Activated CD4-positive, alpha-beta T cell treated with anti-CD3 and anti-CD28 coated beads for 24 hours (primary cell): ENCODE results near the gene PTPN5.

Source experiments
- DNase-seq, 2 donors: peaks; one replicate each; pipeline ENCODE4 v3.0.0-alpha.2; 2020; ENCODE audit warnings: low read depth in 2 of 2

Gene PTPN5

DNA sequence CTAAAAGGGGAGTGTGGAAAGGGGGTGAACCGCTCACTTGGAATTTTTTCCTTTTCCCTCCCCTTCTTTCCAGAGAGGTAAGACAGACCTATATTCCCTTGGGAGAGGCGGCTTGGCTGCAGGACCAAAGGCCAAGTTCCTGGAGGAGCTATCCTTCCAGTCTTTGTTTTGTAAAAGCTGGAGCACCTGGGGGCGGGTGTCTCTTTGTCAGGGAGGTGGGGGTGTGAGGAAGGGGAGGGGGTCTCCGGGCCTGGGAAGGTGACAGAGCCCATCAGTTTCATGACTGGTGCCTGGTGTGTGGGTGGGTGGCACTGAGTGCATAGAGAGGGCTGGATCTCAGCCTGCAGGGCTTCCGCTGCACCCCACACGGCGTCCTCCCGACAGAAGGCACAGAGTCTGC is 18.5 kb downstream of the PTPN5 start:
- no peak for DNase-seq

DNA sequence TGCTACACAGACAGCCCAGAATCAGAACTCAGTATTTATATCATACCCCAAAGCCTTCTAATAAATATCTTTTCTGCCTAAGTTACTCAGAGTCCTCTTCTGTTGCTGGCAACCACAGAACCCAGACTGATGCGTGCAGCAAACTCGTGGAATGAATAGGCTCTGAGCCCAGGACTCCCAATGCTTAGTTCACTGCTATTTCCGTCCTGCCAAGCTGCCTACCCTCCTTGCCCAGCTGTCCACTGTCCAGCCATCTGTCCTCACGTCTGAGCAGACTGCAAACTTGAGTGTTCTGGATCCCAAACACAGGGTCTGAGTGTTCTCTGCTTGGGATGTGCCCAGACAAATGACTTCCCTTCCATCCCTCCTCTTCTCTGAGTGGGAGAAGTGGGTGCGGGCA is 19.4 kb downstream of the PTPN5 start:
- DNase-seq: no peak

DNA sequence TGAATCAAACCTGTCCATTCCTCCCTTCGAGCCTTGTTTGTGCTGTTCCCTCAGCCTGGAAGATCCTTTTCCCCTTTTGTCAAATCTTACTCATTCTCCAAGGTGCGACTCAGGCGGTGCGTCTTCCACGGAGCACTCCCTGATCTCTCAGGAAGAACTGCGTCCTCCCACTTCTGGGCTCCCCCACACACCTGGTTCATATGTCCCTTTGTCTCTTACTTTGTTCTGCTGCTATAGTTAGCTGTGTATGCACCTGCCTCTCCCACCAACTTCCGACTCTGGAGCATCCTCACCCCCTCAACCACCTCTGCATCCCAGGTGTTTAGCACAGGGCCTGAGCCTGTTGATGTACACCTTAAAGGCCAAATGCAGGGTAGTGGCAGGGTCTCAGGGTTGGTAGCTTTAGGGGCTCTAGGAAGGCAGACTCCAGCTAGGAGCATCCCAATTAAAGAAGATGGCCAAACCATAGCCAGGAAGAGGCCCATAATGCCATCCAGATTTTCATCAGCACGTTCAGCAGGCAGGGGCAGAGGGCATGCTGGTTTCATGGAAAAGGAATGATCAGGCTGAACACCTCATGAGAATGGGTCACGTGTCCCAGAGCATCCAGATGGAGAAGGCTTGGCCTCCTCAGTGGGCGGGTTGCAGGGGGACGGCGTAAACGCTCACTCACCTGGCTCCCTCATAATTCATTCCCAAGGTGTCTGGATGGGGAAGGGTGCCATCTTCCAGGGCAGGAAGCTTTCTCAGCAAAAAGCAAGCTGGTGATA is 20.1 kb downstream of the PTPN5 start:
- DNase-seq: no peak

DNA sequence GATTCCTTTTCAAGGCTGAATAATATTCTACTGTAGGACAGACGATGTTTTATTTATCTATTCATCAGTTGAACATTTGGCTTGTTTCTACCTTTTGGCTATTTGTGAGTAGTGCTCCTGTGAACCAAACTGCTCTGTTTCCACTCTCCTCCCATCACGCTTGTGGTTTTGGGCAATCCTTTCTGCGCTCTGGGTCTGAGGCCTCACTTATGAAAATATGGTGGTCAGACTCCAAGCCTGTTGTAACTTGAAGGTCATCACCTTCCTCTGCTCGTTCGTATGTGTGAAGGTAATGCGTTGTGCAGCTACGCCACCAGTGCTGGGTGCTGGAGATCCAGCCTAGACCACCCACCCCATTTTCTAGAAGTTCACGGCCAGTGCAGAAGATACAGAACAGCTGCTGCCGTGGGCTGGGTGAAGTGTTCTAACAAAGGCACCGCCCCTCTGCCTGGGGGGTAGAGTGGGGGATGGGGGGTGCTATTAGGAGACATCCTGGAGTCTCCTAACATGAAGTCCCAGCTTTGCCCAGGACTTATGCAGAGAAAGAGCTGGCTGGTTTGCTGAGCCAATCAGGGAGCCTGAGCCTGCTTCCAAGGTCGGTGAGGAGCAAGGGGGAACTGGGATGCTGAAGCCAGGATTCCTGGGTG is 21.0 kb downstream of the PTPN5 start:
- DNase-seq: no peak

DNA sequence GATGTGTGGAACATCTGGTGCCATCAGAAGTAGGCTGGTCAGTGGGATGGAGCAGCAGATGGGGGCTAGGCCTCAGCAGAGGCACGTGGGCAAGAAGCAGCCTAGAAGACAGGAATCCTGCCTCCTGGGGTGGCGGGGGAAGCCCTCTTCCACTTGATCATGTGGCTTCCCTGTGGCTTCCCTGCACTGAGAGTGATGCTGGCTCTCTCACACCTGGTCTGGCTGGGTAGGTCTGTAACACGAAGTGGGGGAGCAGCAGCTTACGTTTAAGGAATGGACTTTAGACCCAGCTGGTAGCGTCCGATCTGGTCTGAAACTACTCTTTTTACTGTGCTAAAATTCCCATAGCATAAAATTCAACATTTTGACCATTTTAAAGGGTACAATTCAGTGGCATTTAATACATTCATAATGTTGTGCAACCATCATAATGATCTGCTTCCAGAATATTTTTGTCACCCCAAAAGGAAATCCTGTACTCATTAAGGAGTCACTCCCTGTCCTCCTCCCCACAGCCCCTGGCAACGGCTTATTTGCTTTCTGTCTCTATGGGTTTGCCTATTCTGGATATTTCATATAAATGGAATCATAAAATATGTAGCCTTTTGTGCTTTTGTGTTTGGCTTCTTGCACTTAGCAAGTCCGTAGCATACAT is 21.7 kb downstream of the PTPN5 start:
- no peak for DNase-seq

DNA sequence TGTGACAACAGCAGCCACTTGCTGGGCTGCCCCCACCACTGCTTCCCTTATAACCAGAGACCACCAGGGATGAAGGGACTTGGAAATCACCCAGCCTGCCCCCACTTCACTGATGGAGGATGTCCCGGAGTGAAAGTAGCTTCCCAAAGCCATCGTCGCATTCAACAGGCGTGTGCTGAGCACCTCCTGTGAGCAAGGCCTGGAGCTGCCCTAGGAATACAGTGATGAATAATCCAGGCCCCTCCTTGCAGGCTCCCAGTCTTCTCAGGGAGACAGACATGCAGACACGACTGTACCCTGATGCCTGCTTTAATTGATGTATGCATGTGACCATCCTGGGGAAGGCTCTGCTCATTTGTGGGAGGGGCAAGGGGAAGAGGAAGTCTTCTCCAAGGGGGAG is 22.6 kb downstream of the PTPN5 start:
- DNase-seq: no peak

DNA sequence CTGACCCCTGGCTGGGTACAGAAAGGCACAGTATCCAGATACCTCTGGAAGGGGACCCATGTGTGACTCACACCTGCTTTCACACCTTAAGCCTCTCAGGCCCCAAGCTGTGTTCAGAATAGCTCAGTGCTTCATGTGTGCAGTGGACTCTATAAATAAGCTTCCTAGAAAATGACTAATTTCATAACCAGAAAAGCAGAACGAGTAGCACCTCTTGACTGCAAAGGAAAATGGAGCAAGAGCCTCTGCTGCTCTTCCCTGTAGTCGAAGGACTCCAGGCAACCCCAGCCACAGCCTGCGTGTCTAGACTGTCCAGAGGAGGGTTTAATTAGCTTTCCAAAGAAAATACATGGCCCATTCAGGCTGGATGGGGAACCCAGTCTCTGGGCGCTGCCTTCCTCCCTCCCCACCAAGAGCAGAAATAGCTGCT is 23.1 kb downstream of the PTPN5 start:
- no peak for DNase-seq

DNA sequence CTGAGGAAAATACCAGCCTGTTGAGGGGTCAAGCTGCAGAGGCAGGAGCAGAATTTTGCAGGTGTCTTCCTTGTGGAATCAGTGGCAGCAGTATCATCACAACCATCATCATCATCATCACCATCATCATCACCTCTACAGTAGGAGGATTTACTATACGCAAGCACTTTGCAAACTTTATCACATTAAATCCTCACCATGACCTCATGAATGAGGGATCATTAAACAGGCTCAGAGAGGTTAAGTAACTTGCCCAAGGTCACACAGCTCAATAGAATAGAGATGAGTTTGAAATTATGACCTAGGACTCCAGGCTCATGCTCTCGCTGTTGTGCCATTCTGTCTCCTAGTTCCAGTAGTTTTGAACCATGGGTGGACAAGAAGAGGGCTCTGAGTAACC is 25.6 kb downstream of the PTPN5 start:
- DNase-seq: no peak

DNA sequence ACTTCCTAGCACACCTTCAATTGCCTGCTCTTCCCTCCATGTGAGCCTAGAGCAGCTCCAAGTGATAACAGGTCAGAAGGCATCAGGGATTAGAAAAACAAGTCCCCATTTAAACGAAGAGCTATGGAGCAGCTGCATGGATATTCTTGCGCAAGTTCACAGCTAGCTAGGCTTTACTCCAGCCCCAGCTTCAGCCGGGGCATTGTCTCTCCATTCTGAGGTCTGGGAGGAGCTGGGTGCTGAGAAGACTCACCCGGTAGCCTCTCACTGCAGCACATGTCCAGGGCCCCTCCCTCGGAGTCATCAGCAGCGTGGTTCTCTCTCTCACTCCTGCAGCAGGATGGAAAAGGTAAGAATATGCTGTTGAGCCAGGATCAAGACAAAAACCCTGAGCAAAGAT is 26.0 kb downstream of the PTPN5 start:
- DNase-seq: no peak

DNA sequence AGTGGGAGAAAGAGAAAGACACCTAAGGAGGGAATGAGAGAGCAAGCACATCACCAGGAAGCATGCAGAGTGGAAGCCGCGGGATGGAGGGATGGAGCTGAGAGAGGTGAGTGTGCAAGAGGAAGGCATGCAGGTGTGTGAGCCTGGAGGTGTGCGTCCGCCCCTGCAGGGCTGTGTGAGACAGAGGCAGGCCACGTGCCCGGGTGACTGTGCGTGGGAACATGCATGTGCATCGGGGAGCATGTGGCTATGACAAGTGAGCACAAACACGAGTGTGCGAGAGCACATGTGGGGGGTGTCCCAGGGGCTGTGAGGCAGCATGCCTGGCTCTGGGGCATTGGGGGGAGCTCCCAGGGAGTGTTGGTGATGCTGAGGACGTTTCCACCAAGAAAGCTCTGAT is 29.9 kb downstream of the PTPN5 start:
- DNase-seq: no peak

DNA sequence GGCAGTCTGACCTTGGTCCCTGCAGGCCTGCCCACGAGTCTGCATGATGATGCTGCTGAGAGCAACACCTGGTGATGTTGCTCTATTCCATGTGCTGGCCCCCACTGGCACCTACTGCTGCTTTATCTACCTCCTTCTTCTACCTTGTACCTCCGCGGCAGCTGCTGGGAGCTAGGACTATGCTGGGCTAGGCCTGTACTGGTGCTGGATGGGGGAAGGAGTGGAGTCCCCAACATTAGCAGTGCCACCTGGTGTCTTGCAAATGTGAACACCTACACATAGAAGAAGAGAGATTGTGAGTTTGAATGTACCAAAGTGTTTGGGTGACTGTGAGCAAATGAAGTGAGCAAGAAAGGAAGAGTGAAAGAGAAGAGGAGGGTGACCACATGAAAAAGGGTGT is 30.5 kb downstream of the PTPN5 start:
- no peak for DNase-seq

DNA sequence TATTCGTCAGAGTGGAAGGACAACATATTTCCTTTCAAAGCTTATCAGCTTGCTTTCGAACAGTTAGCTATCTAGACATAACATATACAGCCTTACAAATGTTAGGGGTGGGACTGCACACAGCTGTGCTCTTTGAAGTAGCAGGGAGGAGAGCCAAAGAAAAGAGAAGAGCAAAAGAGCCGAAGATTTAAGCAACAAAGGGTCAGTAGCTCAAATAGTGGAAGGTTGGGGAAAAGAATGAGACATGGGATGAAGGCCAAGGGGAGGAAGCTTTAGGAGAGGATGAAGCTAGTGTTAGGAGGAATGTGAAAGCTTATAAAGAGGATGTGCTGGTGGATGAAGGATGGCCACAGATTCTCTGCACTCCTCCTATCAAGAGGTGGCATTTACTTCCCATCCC is 33.8 kb downstream of the PTPN5 start:
- no peak for DNase-seq

DNA sequence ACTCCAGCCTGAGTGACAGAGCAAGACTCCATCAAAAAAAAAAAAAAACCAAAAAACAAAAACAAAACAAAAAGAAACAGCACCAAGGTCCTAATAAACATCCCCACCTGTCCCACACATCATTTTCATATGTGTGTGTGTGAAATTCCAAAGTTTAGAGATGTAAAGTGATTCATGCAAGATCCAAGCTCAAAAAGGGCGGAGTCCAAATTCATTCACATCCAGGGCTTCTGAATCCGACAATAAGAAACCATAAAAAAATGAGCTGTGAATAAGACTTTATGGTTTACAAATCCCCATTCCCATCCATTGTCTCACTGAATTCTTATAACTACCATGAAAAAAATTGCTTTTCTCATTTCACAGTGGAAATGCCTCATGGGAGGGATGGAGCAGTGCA is 34.7 kb downstream of the PTPN5 start:
- DNase-seq: no peak

DNA sequence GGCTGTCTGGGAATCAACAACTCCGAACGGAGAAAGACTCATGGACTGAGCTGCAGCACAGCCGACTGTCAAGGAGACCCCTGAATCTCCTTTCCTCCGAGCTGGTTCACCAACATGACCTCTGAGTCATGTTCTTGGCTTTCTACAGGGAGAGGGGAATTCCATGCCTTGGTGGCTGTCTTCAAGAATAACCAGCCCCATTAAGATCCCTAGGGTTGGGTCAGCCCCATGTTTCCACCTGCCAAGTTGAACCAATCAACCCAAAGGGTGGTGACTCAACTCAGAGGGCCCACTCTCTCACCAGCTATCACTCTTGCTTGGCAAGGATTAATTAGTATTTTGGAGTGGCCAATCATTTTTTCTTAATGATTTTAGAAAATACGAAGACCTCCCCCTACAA is 37.3 kb downstream of the PTPN5 start:
- no peak for DNase-seq

DNA sequence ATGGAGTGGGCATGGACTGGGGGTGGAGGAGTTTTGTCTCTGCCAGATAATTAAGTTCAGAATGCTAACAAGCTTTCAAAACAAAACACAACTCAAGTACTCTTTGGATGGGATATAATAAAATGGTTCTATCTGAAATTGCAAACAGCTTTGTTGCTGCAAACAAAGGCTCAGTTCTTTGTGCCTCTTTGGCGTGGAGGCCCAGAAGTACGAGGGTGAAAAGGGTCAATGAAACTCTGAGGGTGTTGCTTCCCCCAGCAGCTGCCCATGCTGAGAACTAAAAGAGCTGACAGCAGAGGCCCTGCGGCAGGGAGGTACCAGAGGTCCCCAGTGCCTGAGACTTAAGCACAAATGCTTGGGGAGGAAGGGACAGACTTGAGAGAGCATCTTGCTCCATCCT is 39.1 kb downstream of the PTPN5 start:
- DNase-seq: no peak

DNA sequence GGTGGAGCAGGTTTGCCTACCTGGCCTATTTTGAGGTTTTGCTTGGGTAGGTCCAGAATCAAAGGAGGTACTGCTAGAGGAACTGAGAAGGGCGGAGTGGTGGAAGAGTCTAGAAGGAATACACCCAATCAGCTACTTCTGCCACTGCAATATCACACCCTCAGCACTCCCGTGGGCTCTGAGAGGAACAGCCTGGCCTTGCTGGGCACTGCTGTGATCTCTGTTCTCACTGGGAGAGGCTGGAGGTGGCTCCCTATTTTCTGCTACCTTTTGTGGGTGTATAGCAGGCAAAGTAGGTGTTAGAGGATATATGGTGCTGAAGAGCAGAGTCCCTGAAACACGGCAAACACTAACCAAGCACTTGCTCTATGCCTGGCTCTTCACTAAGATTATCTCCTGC is 40.7 kb downstream of the PTPN5 start:
- no peak for DNase-seq

DNA sequence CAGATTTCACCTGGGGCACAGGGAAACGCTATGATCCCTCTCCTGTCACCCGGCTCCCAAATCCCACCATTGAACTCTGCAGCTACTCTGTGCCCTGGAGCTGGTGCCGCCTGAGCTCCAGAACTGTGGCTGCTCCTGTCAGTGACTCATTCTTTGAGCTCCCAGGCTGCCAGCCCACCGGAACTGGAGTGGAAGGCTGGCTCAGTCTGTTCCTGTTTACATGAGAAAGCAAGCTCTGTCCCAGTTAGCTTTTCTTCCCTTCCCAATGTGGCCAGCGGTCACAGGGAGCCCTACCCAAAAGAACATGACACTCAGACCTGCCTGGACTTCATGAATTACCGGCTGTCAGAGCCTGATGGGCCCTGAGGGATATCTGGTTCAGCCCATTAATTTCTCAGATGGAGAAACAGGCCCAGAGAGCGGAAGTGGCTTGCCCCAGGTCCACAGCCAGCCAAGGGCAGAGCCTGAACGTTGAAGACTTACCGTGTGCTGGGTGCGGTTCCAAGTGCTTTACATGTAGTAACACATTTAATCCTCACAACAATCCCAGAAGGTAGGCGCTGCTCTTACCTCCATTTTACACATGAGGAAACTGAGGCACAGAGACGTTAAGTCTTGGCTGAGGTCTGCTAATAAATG is 41.8 kb downstream of the PTPN5 start:
- no peak for DNase-seq

DNA sequence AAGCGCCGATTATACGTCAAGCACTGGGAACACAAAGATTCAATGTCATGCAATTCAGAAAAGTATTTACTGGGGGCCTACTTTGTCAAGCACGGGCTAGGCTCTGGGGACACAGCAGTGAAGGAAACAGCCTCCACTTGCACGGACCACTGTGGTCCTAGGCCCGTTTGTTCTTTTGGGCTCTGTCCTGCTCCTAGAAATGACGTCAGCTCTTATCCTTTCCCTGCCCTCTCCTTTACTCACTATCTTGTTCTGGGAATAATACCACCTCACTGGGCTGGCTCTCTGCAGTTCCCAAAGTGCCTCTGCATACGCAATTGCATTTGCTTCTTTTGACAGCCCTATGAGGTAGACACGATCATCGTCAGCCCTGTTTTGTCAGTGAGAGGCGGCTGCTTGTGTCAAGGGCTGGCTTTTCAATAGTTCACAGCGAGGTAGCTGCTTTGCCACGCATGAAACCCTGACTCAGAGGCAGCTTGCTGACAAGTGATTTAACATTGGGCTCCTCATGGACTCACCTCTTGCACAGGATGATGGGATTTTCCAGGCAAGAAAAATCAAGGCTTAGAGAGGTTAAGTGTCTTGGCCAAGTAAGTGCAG is 42.7 kb downstream of the PTPN5 start:
- no peak for DNase-seq

DNA sequence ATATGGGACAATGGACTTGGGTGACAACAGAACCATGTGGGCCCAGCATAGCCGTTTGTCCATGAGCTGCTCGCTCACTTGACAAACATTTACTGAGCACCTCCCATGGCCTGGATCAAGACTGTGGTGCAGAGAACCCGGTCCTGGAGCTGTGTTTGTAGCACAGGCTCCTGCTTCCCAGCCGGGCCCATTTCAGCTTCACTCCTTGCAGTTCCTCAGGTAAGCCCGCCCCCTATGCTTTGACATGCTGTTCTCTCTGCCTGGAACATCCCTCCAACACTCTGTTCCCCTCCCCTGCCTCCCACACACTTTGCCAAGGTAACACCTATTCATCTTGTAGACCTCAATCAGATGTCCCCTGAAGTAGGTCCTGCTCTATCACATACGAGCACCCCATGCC is 46.3 kb downstream of the PTPN5 start:
- no peak for DNase-seq

DNA sequence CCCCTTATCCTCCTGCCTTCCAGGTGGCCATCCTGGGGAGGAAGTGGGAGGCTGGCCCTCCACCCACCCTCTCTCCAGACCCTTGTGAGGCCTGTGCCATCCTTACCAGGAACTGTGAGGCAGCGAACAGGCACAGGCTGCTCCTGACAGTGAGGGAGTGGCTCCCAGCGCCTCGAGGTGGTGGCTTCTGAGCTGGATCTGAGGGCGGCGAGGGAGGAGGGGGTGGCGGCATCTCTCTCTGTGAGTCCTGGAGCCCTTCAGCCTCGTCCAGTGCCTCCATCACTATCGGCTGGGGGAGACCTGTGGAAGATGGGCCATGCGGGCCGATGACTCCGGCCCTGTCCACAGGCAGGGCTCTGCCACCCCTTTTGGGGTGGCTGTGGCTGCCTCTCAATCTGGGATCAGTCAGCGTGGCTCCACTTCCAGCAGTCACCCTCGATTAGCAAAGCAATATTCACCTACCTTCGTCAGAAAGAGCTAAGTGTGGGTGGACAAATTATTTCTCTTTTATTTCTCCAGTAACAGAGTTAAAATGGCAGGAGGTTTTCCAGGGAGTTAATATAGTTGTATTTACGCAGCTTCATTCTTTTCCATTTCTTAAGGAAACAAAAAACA is 47.6 kb downstream of the PTPN5 start:
- DNase-seq: no peak

DNA sequence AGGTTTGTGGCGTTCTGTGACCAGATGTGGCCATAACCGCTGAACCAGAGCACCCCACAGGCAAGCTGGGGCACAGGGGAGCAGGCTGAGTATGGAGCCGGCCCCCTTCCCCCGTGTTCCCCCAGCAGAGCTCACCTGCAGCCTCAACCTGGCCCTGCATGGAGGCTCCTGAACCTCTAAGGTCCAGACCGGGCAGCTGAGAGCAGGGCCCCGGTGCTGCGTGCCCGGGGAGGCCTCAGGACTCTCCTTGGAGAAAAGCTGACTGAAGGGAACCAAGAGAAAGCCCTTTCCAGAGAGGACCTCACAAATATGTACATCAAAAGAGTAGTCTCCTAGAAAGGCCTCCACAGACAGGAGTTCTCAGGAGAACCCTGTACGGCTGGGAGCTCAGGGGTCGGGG is 48.2 kb downstream of the PTPN5 start:
- no peak for DNase-seq

DNA sequence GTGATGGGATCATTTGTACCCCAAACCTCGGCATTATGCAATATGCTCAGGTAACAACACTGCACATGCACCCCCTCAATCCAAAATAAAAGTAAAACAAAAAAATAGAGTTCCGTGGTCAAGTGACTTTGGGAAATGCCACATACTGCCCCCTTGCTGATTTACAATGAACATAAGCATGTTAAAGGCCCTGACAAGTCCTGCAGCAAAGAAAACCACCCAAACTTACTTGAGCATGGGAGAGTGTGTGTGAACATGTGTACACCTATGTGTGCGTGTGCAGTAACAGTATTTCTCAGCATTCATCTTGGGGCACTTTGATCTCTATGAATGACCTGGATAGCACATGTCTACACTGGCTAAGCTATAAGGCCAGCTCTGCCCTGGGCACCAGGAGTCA is 49.8 kb downstream of the PTPN5 start:
- DNase-seq: no peak
